GM12878 (cell line): ENCODE data around the gene SKAP1. TPM values are rescaled to one million over a fixed set of nuclear protein-coding genes. Genes with fewer than 3 reads are reported as not detected.

Experiments
- ATAC-seq: fragments of 200-7000 bp; cut with Tn5 transposase; 3 replicates; pipeline ENCODE4 v1.9.1; 2020; ENCODE audit warnings: mild to moderate bottlenecking, moderate library complexity
- BruUV-seq: library from RNA; stranded (reverse); fragments of 400-500 nt; replicated peaks from 2 replicates; lab custom pipeline; 2021; lab: Mats Ljungman, UMichigan
- CTCF ChIA-PET: fragments of 300-600 bp; sonication (Branson Sonifier 250); formaldehyde crosslinking; extraction: SDS; loops from one replicate; lab custom pipeline; 2021; ENCODE audit warnings: inconsistent platforms; lab: Yijun Ruan, JAX
- POLR2A ChIA-PET: fragments of 350-600 bp; formaldehyde crosslinking; extraction: SDS; loops from one replicate; lab custom pipeline; 2021; ENCODE audit warnings: inconsistent platforms; lab: Charles Lee
- RAD21 ChIA-PET: fragments of 300-600 bp; sonication (Branson Sonifier 250); formaldehyde crosslinking; loops from one replicate; lab custom pipeline; 2023; ENCODE audit warnings: antibody characterized with exemption; ENCODE audit not compliant: unreplicated experiment; lab: Charles Lee
- SMC1A ChIA-PET: fragments of 300-600 bp; sonication (Branson Sonifier 250); formaldehyde crosslinking; loops from one replicate; lab custom pipeline; 2023; ENCODE audit not compliant: unreplicated experiment, uncharacterized antibody; lab: Charles Lee
- DNase-seq: peaks from one replicate; pipeline ENCODE4 v3.0.0-alpha.2; 2011; ENCODE audit warnings: low read depth, low spot score
- FAIRE-seq: peaks from 3 replicates; lab custom pipeline; 2011; peaks lifted over from hg19 to GRCh38; lab: Jason Lieb, UNC
- H2AFZ ChIP-seq: 2 replicates; pipeline ENCODE4 v1.6.0; 2011; ENCODE audit warnings: low read depth, low read length, control low read depth; ENCODE audit not compliant: control insufficient read depth
- H3K27ac ChIP-seq: 2 replicates; pipeline ENCODE4 v1.5.1; 2011; ENCODE audit warnings: control low read depth; ENCODE audit not compliant: control insufficient read depth, insufficient read depth
- H3K27me3 ChIP-seq, 2 experiments: replicated peaks in 1 of 2; 2 replicates each; pipeline versions ENCODE4 v1.6.0 to v1.6.1; 2011; ENCODE audit warnings: low read length in 1 of 2; ENCODE audit not compliant: control insufficient read depth in 2 of 2, insufficient read depth in 2 of 2
- H3K36me3 ChIP-seq, 2 experiments: 2 replicates each; pipeline ENCODE4 v1.5.1; 2011; ENCODE audit warnings: low read length in 1 of 2; ENCODE audit not compliant: control insufficient read depth in 2 of 2, insufficient read depth in 2 of 2
- H3K4me1 ChIP-seq: 2 replicates; pipeline ENCODE4 v1.6.1; 2011; ENCODE audit warnings: mild to moderate bottlenecking, low read length, moderate library complexity, mixed read lengths; ENCODE audit not compliant: control insufficient read depth, insufficient read depth
- H3K4me2 ChIP-seq: 2 replicates; pipeline ENCODE4 v1.6.0; 2011; ENCODE audit warnings: control low read depth; ENCODE audit not compliant: control insufficient read depth, insufficient read depth
- H3K4me3 ChIP-seq: fragments of 200-600 bp; sonication (generic); 2 replicates; pipeline ENCODE4 v1.5.1; 2016
- H3K79me2 ChIP-seq: 2 replicates; pipeline ENCODE4 v1.6.0; 2011; ENCODE audit warnings: low read length; ENCODE audit not compliant: control insufficient read depth, insufficient read depth
- H3K9ac ChIP-seq: 2 replicates; pipeline ENCODE4 v1.8.0; 2011; ENCODE audit warnings: low read length, control low read depth, mixed read lengths; ENCODE audit not compliant: control insufficient read depth, insufficient read depth
- H3K9me3 ChIP-seq: replicated peaks from 3 replicates; pipeline ENCODE4 v1.5.1; 2011; ENCODE audit warnings: mild to moderate bottlenecking, low read length; ENCODE audit not compliant: control insufficient read depth, insufficient read depth
- H4K20me1 ChIP-seq: 2 replicates; pipeline ENCODE4 v1.6.0; 2011; ENCODE audit not compliant: control insufficient read depth, insufficient read depth
- ATF2 ChIP-seq: IDR thresholded peaks from 2 replicates; pipeline ENCODE4 v1.6.1; 2012; ENCODE audit warnings: low read length, inconsistent platforms
- BMI1 ChIP-seq: fragments of 450-650 bp; IDR thresholded peaks from 2 replicates; pipeline ENCODE4 v1.6.1; 2016; ENCODE audit warnings: mild to moderate bottlenecking, moderate library complexity, borderline replicate concordance
- CHD4 ChIP-seq: fragments of 200-600 bp; sonication (generic); IDR thresholded peaks from 2 replicates; pipeline ENCODE4 v1.6.1; 2016; ENCODE audit warnings: mild to moderate bottlenecking
- CREM ChIP-seq: IDR thresholded peaks from 2 replicates; pipeline ENCODE4 v1.6.1; 2014; ENCODE audit warnings: antibody characterized with exemption, low read depth
- ELK1 ChIP-seq: IDR thresholded peaks from 2 replicates; pipeline ENCODE4 v1.6.1; 2012; ENCODE audit warnings: low read depth, low read length, improper control_type of control experiment
- HDAC2 ChIP-seq: fragments of 200-600 bp; sonication (generic); IDR thresholded peaks from 2 replicates; pipeline ENCODE4 v1.6.1; 2017
- NFIC ChIP-seq: IDR thresholded peaks from 2 replicates; pipeline ENCODE4 v1.6.1; 2012; ENCODE audit warnings: low read depth, mild to moderate bottlenecking, inconsistent platforms, low read length, moderate library complexity
- SMAD1 ChIP-seq: fragments of 450-650 bp; IDR thresholded peaks from 2 replicates; pipeline ENCODE4 v1.6.1; 2018; ENCODE audit warnings: mild to moderate bottlenecking, low read depth; ENCODE audit not compliant: partially characterized antibody
- TARDBP ChIP-seq: IDR thresholded peaks from 2 replicates; pipeline ENCODE4 v1.6.1; 2016; ENCODE audit warnings: borderline replicate concordance
- ZZZ3 ChIP-seq: IDR thresholded peaks from 2 replicates; pipeline ENCODE4 v1.6.1; 2011; ENCODE audit warnings: low read depth; ENCODE audit not compliant: control insufficient read depth, insufficient read length
- WGBS: methylation state at CpG from one replicate; pipeline ENCODE4 v1.1.6; 2016; ENCODE audit warnings: low lambda C conversion rate; ENCODE audit not compliant: insufficient replicate concordance, insufficient coverage; ENCODE audit errors: missing lambda C conversion rate; 5-methylcytosine and 5-hydroxymethylcytosine counted together
- in situ Hi-C: fragments of 300-500 bp; cut with MboI; formaldehyde crosslinking; loops from 9 replicates; pipeline ENCODE4 v1.14.3; 2018; ENCODE audit warnings: mixed read lengths
- intact Hi-C: fragments of 100-400 bp; cut with micrococcal nuclease; formaldehyde crosslinking; loops from one replicate; pipeline ENCODE4 v1.14.2; 2022; ENCODE audit not compliant: unreplicated experiment
- polyA plus RNA-seq, 11 experiments: library from polyadenylated mRNA; depleted of rRNA in 4 of 11; unstranded in 6 of 11; stranded (reverse) in 5 of 11; fragments of >200 nt; fragmentation: Nextera tagmentation in 4 of 11; fragmentation: Illumina TruSeq in 1 of 11; extraction: Ambion mirVana in 4 of 11; extraction: Trizol in 1 of 11; gene quantifications; 1 replicate in 1 of 11; 2 replicates in 10 of 11; pipeline versions ENCODE4 v1.2.1 to v1.2.3, GENCODE V29; 2011 to 2016; ENCODE audit warnings: inconsistent platforms in 2 of 11, missing spikeins in 2 of 11, low read depth in 1 of 11
- total RNA-seq, 4 experiments: library from RNA; depleted of rRNA in 3 of 4; stranded (reverse); fragments of >200 nt in 3 of 4; fragmentation: Illumina TruSeq in 1 of 4; extraction: Trizol in 1 of 4; gene quantifications; 2 replicates each; pipeline versions ENCODE4 v1.2.1 to v1.2.3, GENCODE V29; 2013 to 2021

SKAP1 gene
- total and polyA plus RNA-seq, 10 of the 15 experiments (the other 5 are each of a cell fraction or from before 2014, with no cell fraction given): 17.1 to 97.6 (median 35.9) TPM

GRCh38 chr17:48190871-48191270 lies 239.1 kb downstream of the SKAP1 start:
- Histone ChIP-seq H3K4me3 (no peak overlapping the region), H3K4me2 (no peak overlapping the region)

More at GRCh38 chr17:48190871-48191270, 239.1 kb downstream of the SKAP1 start:
- ChIA-PET CTCF (interaction anchor here (1.2 kb wide), 1 partner anchor 154 kb away, joined by 3 read pairs; no protein-coding TSS in a partner anchor), SMC1A (interaction anchor here (1.0 to 1.5 kb wide), 3 partner anchors 17 to 31 kb away, joined by 3 to 4 read pairs (median 3); no protein-coding TSS in a partner anchor), RAD21 (no interaction called here)
- ATAC-seq: no peak
- H4K20me1 ChIP-seq: no peaks in the 10 kb centered on the region
- DNase-seq: no peak
- BruUV-seq: no TSS peak
- in situ Hi-C loops: no loop called here
- H3K27ac ChIP-seq: no peak overlapping the region
- no peaks in the 10 kb centered on the region for H3K27me3 ChIP-seq
- TF ChIP-seq HDAC2: no peak
- TF ChIP-seq ELK1: no peak
- TF ChIP-seq CHD4: no peak
- TF ChIP-seq ZZZ3: no peak
- TF ChIP-seq TARDBP: no peak
- TF ChIP-seq BMI1: no peak
- TF ChIP-seq ATF2: no peak
- TF ChIP-seq NFIC: no peak
- no peak for TF ChIP-seq SMAD1
- no peak for TF ChIP-seq CREM
- TF ChIP-seq, all 136 proteins: peak for 0
- no peaks in the 10 kb centered on the region for H3K79me2 ChIP-seq
- 92% methylated on average over 8 of the region's 8 CpGs for WGBS
- intact Hi-C loops: no loop called here
- H3K4me1 ChIP-seq: no peaks in the 10 kb centered on the region
- POLR2A ChIA-PET: no interaction called here
- H3K9me3 ChIP-seq: no peaks in the 10 kb centered on the region
- no peak overlapping the region for H2AFZ ChIP-seq
- no peak for FAIRE-seq
- peaks cover 0 to 17% of the 10 kb centered on the region in 2 experiments; a peak in 2 of 4 replicates for H3K36me3 ChIP-seq
- H3K9ac ChIP-seq: no peak overlapping the region
